Anterior cingulate cortex (tissue), 58 donors: ENCODE measurements around the gene ALDOB.
A peak's percentile ranks its signal among the peaks of the same experiment; 100 is the strongest.

Experiments used
- DNase-seq, 58 donors: peaks; one replicate each; lab custom pipeline; 2025; lab: John Stamatoyannopoulos, UW

The ALDOB gene

GRCh38 chr9:101435601-101436079 lies at the start of gene ALDOB:
Gene ALDOB, minus strand, starts transcription at chr9:101435774. Its CDS starts 4,887 bp downstream, at chr9:101430887.
- DNase-seq = no peak

- DNase-seq = no peak
Measured at GRCh38 chr9:101484046-101484445, 48.5 kb upstream of the ALDOB start.

DNA sequence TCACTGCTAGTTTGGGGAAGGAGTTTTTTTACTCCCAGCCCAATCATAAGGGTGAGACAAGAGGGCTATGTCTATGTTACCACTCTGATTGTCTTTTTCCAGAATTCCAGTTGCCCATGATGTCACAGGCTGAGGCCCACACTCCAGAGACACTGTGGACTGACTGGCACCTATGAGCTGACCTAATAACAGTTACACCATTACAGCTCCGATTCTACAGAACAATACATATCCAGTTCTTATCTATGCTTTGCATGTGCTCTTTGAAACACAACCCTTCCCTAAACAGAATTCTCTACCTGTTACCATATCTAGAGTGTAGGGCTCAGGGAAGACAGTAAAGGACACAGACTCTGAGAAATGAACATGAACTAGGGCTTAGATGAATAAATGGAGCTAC lies 45.7 kb upstream of the ALDOB start:
- DNase-seq = no peak

GRCh38 chr9:101480386-101480785 lies 44.8 kb upstream of the ALDOB start:
- no peak for DNase-seq

GRCh38 chr9:101479338-101480030 lies 43.9 kb upstream of the ALDOB start:
- no peak for DNase-seq

GRCh38 chr9:101478906-101479305 lies 43.3 kb upstream of the ALDOB start:
- no peak for DNase-seq

GRCh38 chr9:101478444-101478843 lies 42.9 kb upstream of the ALDOB start:
- no peak for DNase-seq

DNA sequence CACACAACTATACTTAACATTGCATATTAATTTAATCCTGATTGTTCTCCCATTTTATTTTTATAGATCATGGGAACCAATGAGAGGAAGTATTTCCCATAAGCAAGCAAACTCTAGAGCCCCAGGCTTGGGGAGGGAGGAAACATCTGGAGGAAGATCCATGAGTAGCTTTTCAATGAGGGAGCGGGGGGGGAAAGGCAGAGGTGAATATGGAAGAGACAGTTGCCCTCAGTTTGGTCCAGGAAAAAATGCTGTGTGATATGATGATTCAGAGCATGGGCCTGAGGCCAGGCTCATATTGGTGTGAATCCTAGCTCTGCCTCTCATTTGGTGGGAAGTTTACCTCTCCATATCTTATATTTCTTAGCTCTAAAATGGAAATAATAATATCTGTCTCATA lies 42.2 kb upstream of the ALDOB start:
- DNase-seq = no peak

DNA sequence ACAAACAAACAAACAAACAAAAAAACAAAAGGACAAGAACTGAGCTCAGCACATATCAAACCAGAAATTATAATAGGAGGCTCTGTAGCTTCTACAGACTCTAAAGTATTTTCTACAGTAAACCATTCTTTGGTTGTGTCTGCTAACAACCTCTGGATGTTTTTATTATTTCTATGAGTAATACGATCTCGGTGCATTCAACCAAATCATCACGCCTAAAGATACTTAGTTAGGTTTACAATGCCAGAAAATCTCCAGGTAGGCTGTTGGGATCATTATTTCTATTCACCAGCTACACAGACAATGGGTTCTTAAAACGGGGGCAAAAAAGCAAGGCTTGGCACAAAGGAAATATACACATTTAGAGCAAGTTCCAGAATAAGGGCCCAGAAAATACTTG lies 41.6 kb upstream of the ALDOB start:
- no peak for DNase-seq

- DNase-seq = no peak
Measured at GRCh38 chr9:101476576-101477208, 41.1 kb upstream of the ALDOB start.

DNA sequence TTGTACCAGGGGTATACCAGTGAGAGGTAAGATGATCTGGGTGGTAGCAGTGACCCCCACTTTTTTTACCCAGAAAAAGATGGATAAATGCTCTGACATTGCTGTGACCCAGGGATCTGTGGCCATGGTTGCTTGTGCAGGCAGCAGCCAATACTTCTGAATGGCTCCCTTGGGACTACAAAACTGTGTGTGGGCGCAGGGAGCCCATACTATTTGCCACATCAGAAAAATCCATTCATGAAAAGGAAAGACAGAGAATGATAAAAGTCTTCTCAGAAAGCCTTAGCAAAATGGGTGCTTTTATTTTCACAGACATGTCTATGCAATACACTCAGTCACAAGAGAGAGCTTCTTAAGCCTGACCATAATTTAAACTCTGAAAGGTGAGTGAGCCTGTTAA lies 37.3 kb upstream of the ALDOB start:
- no peak for DNase-seq

GRCh38 chr9:101470929-101471328 lies 35.4 kb upstream of the ALDOB start:
- DNase-seq = no peak

DNA sequence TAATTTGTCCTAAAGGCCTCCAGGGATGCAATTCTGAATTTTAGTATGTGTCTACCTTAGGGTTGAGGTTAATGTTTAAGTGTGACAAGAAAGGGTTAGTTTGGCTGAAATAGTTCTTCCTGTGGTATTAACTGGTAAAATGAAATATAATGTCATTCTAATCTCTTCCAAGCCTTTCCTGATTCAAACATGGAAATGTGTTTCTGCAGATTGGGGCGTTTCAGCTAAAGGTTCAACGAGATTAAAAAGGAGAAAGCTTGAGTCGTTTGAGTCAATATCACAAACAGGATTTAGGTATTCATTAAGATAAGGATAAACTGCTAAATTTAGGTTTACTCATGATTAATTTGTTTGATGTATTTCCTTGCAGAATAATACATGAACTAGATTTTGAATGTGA lies 34.4 kb upstream of the ALDOB start:
- DNase-seq = no peak

DNA sequence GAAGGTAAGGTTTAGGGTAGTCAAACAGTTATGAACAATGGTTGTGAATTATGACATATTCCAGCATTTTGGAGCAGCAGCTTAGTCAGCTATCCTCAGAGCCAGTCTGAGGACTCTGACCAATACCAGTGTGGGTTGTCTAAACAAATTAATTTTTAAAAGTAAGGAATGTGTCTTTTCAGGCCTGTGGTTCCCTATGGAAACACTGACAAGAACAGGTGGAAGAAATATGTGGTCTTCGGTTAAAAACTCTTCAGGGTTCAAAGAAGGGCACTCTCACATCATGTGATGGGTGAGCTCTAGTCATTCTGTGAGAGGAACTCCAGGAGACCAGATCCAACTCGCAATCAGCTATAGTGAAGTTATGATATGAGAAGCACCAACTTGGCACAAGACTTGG lies 33.5 kb upstream of the ALDOB start:
- no peak for DNase-seq

- DNase-seq = peak in 26 of 58 donors; percentile 13 to 75 (median 33)
Measured at GRCh38 chr9:101468116-101468515, 32.5 kb upstream of the ALDOB start.

GRCh38 chr9:101467690-101468089 lies 32.1 kb upstream of the ALDOB start:
- no peak for DNase-seq

GRCh38 chr9:101466863-101467262 lies 31.3 kb upstream of the ALDOB start:
- no peak for DNase-seq

GRCh38 chr9:101465326-101465915 lies 29.8 kb upstream of the ALDOB start:
- peak in 18 of 58 donors; percentile 6 to 63 (median 18) for DNase-seq

DNA sequence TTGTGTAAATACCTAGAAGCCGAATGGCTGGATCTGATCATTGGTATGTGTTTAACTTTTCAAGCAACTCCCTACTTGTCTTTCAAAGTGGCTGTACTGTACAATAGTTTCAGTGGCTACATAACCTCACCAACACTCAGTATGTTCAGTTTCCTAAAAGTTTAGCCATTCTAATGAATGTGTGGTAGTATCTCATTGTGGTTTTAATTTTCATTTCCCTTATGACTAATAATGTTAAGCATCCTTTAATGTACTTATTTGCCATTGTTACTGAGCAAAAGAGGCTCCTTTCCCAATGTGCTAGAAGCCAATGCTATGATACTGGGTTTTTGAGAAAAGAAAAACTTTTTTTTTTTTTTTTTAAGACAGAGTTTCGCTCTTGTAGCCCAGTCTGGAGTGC lies 27.8 kb upstream of the ALDOB start:
- DNase-seq = no peak

DNA sequence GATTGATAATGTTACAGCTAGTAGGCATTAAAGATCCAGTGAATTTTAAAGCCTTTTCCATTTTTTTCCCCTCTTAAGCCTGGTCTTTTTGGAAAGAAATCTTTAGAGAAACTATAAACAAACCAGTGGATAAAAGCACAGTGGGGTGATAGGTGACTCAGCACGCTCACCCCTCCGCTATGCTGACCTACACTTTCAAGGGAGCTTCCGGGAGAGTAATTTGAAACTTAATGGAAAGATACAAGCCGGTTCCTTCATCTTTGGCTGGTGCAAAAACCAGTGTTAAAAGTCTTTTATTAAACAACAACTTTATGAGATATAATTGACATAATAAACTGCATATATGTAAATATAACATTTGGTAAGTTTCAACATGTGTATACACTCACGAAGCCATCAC lies 27.0 kb upstream of the ALDOB start:
- no peak for DNase-seq

DNA sequence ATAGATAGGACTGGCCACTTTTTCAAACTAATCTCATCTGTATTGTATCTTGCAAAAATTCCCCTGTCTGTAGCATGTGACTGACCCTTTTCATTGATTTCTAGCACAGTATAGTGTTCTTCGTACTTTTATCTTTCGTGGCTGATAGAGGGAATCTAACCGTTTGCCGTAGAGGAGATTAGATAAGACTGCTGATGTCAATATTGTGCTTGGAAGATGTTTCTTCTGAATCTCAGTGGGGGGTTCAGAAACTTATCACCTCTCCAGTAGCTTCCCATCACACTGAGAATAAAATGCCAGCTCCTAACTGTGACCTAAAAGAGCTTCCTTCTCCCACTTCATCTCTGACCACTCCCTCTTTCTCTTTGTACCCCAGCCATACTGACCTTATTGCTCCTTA lies 25.4 kb upstream of the ALDOB start:
- no peak for DNase-seq
